Left renal pelvis (tissue), 4 donors: ENCODE data around the gene PRSS36. TPM values are rescaled to one million over a fixed set of nuclear protein-coding genes. Genes with fewer than 3 reads are reported as not detected.
"Not testable (repeated sequence)": the region's sequence is repeated elsewhere in the genome, so short reads cannot be mapped to it uniquely, and the experiment has no call there.

ENCODE experiments used
- DNase-seq, 4 donors: peaks; one replicate each; pipeline ENCODE4 v3.0.0-alpha.2; 2013; ENCODE audit warnings: low read depth in 4 of 4, low spot score in 3 of 4
- polyA plus RNA-seq, 4 donors: library from polyadenylated mRNA; unstranded; fragments of 120-200 nt; gene quantifications; one replicate each; pipeline ENCODE4 v1.2.1, GENCODE V29; 2013; ENCODE audit not compliant: insufficient read length in 4 of 4

Gene PRSS36
- polyA plus RNA-seq, 4 donors: 0.73 to 2.4 (median 1.5) TPM

DNA sequence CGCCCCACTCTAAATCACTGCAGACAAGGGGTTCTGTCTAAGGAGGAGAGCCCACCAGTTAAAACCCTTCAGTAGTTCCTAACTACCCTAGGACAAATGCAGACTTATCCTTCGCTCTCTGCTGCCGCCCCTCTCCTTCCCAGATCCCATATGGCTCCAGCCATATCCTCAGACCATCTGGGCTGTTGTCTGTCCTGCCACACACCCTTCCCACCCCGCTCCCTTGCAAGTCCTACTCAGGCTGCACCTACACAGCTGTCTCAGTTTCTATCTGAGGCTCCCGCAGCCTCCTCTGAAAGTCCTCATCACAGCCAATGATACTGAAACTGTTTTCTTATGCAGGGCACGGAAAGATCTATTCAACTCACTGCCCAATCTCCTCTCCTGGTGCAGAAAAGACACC lies 42.4 kb downstream of the PRSS36 start:
- DNase-seq: no peak

DNA sequence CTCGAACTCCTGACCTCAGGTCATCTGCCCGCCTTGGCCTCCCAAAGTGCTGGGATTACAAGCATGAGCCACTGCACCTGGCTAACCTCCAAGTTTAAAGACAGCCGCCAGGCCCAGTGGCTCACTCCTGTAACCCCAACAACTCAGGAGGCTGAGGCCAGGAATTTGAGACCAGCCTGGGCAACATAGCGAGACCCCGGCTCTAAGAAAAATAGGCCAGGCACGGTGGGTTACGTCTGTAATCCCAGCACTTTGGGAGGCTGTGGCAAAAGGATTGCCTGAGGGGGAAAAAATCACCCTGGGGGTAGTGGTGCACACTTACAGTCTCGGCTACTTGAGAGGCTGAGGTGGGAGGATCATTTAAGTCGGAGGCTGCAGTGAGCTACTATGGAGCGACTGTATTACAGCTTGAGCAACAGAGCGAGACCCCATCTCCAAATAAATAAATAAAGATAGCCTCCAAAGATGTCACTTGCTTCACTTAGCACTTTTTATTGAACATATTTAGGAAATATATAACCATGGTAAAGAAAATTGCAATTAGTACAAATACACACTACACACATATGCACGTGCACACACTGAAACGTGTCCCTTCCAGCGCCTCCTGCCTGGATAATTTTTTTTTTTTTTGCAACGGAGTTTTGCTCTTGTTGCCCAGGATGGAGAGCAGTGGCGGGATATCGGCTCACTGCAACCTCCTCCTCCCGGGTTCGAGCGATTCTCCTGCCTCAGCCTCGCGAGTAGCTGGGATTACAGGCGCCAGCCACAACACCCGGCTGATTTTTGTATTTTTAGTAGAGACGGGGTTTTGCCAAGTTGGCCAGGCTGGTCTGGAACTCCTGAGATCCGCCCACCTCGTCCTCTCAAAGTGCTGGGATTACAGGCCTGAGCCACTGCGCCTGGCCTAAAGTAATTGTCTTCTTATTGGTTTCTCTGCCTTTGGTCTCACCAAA lies 43.1 kb downstream of the PRSS36 start:
- no peak for DNase-seq

DNA sequence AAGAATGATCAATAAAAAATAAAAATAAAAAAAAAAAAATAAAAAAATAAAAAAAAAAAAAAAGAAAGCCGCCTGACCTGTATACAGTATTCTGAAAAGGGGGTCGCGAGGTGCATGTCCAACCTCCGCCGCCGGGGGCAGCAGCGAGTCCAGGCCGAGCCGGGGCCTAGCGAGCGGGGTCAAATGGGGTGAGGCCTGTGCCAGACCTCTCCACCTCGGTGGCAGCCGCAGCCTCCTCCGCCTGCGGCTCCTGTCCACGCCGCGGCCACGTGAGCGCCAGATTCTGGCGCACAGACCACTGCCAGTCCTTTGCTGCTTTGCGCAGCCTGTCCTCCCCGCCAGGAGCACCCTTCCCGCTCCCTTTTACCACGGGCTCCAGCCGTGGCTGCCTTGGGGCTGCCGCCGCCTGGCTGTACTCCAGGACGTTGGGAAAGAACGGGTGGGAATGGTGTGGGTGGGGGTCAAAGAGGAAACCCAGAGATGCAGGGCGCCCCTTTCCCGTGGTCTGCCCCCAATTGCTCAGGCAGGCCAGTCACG lies 44.1 kb downstream of the PRSS36 start:
- no peak for DNase-seq

DNA sequence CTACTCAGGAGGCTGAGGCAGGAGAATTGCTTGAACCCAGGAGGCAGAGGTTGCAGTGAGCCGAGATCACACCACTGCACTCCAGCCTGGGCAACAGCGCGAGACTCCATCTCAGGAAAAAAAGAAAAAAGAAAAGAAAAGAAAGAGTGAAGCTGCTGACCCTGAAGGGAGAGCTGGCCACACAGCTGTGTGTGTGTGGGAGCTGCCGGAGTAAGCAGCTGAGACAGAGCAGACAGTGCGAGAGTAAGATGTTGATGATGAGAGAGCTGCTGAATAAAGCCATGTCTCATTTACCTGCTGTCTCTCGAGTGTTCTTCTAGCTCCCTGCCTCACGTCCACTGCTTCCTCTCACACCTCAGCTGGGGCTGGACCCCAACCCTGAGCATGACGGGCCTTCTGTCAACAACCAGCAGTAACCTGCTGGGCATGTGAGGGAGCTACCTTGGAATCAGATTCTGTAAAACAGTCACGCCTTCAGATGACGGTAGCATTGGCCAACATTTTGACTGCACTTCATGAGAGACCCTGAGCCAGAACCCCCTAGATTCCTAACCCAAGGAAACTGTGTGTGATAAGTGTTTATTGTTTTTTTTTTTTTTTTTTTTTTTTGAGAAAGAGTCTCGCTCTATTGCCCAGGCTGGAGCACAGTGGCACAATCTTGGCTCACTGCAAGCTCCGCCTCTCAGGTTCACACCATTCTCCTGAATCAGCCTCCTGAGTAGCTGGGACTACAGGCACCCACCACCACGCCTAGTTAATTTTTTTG lies 48.8 kb downstream of the PRSS36 start:
- not testable (repeated sequence) for DNase-seq

DNA sequence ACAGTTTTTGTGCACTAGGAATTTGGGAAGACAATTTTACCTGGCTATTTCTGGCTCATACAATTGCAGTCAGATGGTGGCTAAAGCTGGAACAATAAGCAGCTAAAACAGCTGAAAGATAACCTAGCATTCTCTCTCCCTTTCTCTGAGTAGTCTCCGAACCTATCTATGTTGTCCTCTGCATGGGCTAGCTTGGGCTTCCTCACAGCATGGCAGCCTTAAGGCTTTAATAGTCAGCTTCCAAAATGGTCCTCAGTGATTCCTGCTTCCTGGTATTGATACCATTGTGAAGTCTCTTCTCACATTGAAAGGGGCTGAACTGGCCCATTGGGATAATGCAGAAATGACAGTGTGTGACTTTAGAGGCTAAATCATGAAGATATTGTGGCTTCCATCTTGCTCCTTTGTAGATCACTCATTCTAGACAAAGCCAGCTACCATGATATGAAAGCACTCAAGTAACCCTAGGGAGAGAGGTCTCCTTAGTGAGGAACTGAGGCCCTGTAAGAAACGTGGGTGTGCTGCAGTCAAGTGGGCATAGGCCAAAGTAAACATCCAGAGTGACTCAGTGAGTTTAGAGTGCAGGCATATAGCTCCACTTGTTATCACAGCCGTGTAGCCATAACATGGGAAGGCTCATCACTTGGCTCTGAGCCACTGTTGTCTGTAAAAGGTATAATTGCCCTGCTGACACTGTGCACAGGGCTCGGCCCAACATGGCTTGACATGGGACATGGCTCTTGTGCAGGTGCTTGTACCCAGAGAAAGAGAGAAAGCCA lies 49.8 kb downstream of the PRSS36 start:
- DNase-seq: no peak

DNA sequence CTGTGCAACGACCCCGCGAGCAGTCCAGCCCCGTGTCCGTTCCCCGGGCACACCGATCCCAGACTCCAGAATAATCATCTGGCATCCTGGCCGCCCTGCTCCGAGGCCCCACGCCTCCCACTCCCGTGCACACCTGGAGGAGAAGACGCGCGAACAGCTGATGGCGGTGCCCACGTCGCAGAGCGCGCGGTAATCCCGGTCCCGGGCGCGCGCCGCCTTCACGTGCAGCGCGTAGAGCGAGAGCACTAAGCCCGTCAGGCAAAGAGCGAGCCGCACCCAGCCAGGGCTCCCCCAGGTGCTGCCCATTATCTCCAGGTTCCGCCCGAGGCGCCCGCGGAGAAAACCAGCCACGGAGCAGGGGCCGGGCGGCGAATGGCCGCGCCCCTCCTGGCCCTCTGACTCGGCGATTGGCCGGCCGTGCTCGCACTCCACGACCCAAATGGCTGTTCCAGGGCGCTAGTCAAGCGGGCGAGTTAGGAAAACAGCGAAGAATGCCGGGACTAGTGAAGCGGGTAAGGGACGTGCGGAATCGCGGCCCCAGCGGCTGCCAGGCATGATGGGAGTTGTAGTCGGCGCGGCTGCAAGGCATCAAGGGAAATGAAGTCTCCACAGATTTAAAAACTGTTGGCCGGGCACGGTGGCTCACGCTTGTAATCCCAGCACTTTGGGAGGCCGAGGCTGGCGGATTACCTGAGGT lies 55.3 kb downstream of the PRSS36 start, which contains the start of gene VKORC1:
Gene VKORC1 (minus strand): TSS at position 374 of the 697 bp plus-strand sequence. CDS start 68 bp downstream, at position 306.
- peak; percentile 75 to 87 (median 82) for DNase-seq

DNA sequence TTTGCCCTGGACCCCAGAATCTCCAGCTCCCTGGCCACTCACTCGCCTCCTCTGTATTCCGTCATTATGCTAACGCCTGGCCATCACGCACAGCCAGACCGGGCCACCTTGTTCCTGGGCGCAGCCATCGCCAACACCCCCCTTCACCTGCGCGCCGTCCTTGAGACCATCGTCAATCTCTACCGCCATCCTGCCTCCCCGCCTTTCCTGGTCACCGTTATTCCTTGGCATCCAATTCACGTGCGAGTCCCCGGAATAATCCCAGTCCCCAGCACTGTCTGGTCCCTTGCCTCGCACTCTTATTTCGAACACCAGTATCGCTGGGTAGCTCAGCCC lies 55.8 kb downstream of the PRSS36 start:
- no peak for DNase-seq

DNA sequence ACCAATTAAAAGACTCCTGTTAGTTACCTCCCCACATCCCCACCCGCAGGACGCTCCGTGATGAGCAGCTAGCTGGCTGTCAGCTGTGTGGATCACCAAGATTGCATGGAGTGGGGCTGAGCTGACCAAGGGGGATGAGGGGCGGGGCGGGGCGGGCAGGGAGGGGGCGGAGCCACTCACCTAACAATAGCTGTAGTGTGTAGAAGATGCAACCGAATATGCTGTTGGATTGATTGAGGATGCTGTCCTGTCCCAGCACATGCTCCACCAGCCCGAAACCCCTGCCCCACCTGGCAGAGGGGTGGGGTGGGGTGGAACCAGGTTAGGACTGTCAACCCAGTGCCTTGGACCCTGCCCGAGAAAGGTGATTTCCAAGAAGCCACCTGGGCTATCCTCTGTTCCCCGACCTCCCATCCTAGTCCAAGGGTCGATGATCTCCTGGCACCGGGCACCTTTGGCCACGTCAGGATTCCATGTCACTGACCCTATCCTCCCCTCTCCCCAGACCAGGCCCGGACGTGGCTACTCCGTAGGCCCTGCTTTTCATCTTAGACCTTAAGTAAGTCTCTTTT lies 56.6 kb downstream of the PRSS36 start:
- no peak for DNase-seq

DNA sequence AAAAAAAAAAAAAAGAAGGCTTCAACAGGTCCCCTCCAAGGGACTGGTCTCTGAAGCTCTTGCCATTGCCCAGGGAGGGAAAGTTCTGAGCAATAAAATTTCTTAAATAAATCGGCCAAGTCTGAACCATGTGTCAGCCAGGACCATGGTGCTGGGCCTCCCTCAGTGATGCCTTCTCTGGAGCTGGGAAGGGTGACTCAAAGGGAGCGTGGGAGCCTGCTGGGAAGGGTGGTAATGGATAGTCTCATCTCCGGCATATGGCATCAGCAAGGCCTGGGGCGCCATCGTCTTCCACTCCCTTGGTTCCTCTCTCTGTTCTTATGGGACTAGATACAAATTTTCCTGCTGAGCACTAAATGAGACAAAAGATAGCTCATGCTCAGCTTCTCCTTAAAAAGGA lies 57.5 kb downstream of the PRSS36 start:
- DNase-seq: no peak

DNA sequence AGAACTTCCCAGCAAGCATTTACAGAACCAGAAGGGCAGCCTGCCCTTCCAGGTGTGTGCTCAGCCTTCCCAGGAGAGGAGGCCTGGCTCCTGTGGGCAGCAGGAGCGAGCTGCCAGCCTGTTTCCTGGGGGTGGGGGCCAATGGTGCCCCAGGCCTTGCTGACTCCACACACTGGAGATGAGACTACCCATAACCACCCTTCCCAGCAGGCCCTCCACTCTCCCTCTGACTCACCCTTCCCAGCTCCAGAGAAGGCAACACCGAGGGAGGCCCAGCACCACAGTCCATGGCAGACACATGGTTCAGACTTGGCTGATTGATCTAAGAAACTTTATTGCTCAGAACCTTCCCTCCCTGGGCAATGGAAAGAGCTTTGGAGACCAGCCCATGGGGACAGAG lies 59.3 kb downstream of the PRSS36 start:
- DNase-seq: no peak

DNA sequence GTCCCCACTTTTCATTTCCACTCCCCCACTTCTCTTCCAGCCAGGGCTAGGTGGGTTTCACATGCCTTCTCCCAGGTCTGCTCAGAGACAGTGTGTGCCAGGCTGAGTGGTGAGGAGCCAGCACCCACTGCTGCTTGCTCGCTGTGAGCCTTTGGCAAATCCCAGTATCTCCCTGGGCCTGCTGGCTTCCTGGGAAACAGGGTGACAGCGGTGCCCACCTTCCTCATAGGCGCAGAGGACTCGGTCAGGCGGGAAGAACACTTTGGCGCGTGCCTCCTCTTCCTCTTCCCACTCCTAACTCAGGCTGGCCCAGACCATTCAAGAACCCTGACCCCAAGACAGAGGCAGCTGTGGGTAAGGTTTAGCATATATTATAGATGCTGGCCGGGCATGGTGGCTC lies 60.7 kb downstream of the PRSS36 start:
- no peak for DNase-seq

Other genes with a start within 250 kb of the PRSS36 start
- 10 to 100 TPM; 16.5 to 35.4 (median 18.3) TPM for gene FBXL19, start 226.5 kb downstream of the PRSS36 start, polyA plus RNA-seq
- 10 to 100 TPM; 13.1 to 18.7 (median 17.4) TPM for gene ORAI3, start 201.0 kb downstream of the PRSS36 start, polyA plus RNA-seq
- gene SETD1A, start 192.3 kb downstream of the PRSS36 start, polyA plus RNA-seq: 10 to 100 TPM; 15.2 to 20.7 (median 15.7) TPM
- 10 to 100 TPM in 2 of 4 donors, 1 to 10 TPM in 2; 6.7 to 11.8 (median 8.9) TPM for gene HSD3B7, start 164.9 kb downstream of the PRSS36 start, polyA plus RNA-seq
- 1 to 10 TPM; 1.2 to 2.8 (median 2.2) TPM for gene STX1B, start 139.4 kb downstream of the PRSS36 start, polyA plus RNA-seq
- gene STX4, start 116.5 kb downstream of the PRSS36 start, polyA plus RNA-seq: 10 to 100 TPM; 29.1 to 48.6 (median 34.8) TPM
- 1 to 10 TPM; 4.6 to 9.0 (median 5.7) TPM for gene ZNF668, start 75.8 kb downstream of the PRSS36 start, polyA plus RNA-seq
- 10 to 100 TPM; 10.3 to 15.0 (median 11.7) TPM for gene ZNF646, start 75.6 kb downstream of the PRSS36 start, polyA plus RNA-seq
- 1 to 10 TPM in 3 of 4 donors, under 1 TPM in 1; 0.59 to 2.1 (median 1.1) TPM for gene PRSS53, start 61.1 kb downstream of the PRSS36 start, polyA plus RNA-seq
- 10 to 100 TPM; 74.1 to 77.8 (median 76.9) TPM for gene VKORC1, start 55.3 kb downstream of the PRSS36 start, polyA plus RNA-seq
- gene BCKDK, start 41.7 kb downstream of the PRSS36 start, polyA plus RNA-seq: 10 to 100 TPM; 30.1 to 46.3 (median 35.9) TPM
- gene KAT8, start 32.4 kb downstream of the PRSS36 start, polyA plus RNA-seq: 10 to 100 TPM; 54.1 to 80.2 (median 62.6) TPM
- gene PRSS8, start 14.3 kb downstream of the PRSS36 start, polyA plus RNA-seq: 10 to 100 TPM in 3 of 4 donors, 1 to 10 TPM in 1; 2.1 to 70.6 (median 54.9) TPM
- 100 to 1,000 TPM; 577 to 823 (median 699) TPM for gene FUS, start 30.1 kb upstream of the PRSS36 start, polyA plus RNA-seq
- gene PYCARD, start 52.7 kb upstream of the PRSS36 start, polyA plus RNA-seq: 10 to 100 TPM in 2 of 4 donors, 1 to 10 TPM in 2; 8.5 to 13.7 (median 10.9) TPM
- gene TRIM72, start 64.1 kb upstream of the PRSS36 start, polyA plus RNA-seq: under 1 TPM; 0.04 to 0.15 (median 0.11) TPM
- not detected for gene PYDC1, start 67.1 kb upstream of the PRSS36 start, polyA plus RNA-seq
- gene ITGAM, start 109.9 kb upstream of the PRSS36 start, polyA plus RNA-seq: 1 to 10 TPM; 1.3 to 5.4 (median 2.5) TPM
- gene ITGAX, start 205.1 kb upstream of the PRSS36 start, polyA plus RNA-seq: 1 to 10 TPM in 2 of 4 donors, under 1 TPM in 2; 0.53 to 1.8 (median 1.0) TPM
- under 1 TPM in 3 of 4 donors, not detected in 1; 0.09 to 0.18 (median 0.10) TPM for gene ITGAD, start 243.3 kb upstream of the PRSS36 start, polyA plus RNA-seq